HUES48 (cell line): Measurements from ENCODE around the gene SFTPB.

ENCODE experiments used
- H3K27ac ChIP-seq: one replicate; pipeline ENCODE4 v1.7.0; 2013; ENCODE audit warnings: low read depth, low read length, inconsistent platforms
- H3K27me3 ChIP-seq: 2 replicates; pipeline ENCODE4 v1.6.1; 2013; ENCODE audit warnings: mild to moderate bottlenecking, low read length; ENCODE audit not compliant: control insufficient read depth, insufficient read depth
- H3K36me3 ChIP-seq: 2 replicates; pipeline ENCODE4 v1.6.1; 2013; ENCODE audit warnings: low read length; ENCODE audit not compliant: control insufficient read depth, insufficient read depth
- H3K4me1 ChIP-seq: 2 replicates; pipeline ENCODE4 v1.6.1; 2013; ENCODE audit warnings: mild to moderate bottlenecking, low read length; ENCODE audit not compliant: control insufficient read depth, insufficient read depth
- H3K4me3 ChIP-seq: 2 replicates; pipeline ENCODE4 v1.5.1; 2013; ENCODE audit warnings: mild to moderate bottlenecking, low read depth, low read length
- H3K9ac ChIP-seq: 2 replicates; pipeline ENCODE4 v1.6.1; 2013; ENCODE audit warnings: mild to moderate bottlenecking, low read depth, low read length, moderate library complexity
- H3K9me3 ChIP-seq: 2 replicates; pipeline ENCODE4 v1.6.1; 2013; ENCODE audit warnings: low read length; ENCODE audit not compliant: control insufficient read depth, insufficient read depth

SFTPB gene

DNA sequence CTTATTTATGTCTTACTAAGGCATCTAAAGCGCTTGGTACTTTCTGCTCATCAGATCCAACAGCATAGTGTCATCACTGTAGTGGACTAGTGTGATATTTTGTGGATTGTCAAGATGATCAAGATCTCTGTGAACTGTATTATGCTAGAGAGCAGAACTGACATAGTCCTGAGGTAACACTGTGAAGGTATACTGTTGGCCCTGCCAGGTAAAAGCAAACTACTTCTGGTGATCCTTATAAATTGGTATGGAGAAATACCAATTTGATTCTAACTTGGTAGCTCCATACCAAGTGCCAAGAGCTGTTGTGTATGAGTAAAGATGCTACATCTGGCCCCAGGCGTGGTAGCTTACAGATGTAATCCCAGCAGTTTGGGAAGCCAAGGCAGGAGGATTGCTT is 15.9 kb downstream of the SFTPB start:
- Histone ChIP-seq H3K36me3 (peaks cover 74% of the 10 kb centered on the region), H3K27me3 (no peaks in the 10 kb centered on the region), H3K4me1 (0 out of 2 replicates have a peak, but pooled peaks cover 3% of the 10 kb centered on the region)

DNA sequence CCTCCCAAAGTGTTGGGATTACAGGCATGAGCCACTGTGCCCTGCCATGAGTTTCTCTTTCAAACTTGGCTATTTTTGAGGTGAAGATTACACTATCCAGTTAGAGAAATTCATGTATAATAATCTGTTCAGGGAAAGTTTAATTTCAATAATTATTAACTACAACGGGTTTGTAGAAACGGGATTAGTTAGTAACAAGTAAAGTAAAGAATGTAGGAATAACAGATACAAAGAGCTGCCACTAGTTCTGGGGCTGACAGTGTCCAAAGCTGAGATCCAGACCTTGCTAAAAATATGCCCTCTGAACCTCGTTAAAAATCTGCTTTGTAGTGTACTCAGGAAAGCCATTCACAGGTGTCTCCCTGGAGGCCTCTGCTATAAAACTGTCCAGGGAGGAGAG is 16.9 kb downstream of the SFTPB start:
- Histone ChIP-seq H3K27ac (no peak overlapping the region), H3K4me1 (0 out of 2 replicates have a peak, but pooled peaks cover 3% of the 10 kb centered on the region), H3K36me3 (peaks cover 82% of the 10 kb centered on the region), H3K9me3 (no peaks in the 10 kb centered on the region), H3K27me3 (no peaks in the 10 kb centered on the region), H3K4me3 (no peak overlapping the region), H3K9ac (no peak overlapping the region)

More for the DNA sequence above, 15.9 kb downstream of the SFTPB start:
- no peak overlapping the region for H3K27ac ChIP-seq
- H3K9me3 ChIP-seq = no peaks in the 10 kb centered on the region
- H3K9ac ChIP-seq = no peak overlapping the region
- no peak overlapping the region for H3K4me3 ChIP-seq

DNA sequence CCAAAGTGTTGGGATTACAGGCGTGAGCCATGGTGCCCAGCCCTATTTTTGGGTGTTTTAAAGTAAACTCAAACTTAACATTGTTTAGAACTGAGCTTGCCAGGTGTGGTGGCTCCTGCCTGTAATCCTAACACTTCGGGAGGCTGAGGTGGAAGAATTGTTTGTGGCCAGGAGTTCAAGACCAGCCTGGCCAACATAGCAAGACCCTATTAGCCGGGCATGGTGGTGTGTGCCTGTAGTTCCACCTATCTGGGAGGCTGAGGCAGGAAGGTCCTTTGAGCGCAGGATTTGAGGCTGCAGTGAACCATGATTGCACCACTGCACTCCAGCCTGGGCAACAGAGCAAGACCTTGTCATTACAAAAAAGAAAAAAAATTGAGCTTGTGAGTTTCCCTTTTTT is 17.5 kb downstream of the SFTPB start:
- Histone ChIP-seq H3K9me3 (no peaks in the 10 kb centered on the region), H3K4me3 (no peak overlapping the region), H3K27me3 (no peaks in the 10 kb centered on the region), H3K4me1 (0 out of 2 replicates have a peak, but pooled peaks cover 3% of the 10 kb centered on the region), H3K9ac (no peak overlapping the region), H3K27ac (no peak overlapping the region), H3K36me3 (peaks cover 82% of the 10 kb centered on the region)

DNA sequence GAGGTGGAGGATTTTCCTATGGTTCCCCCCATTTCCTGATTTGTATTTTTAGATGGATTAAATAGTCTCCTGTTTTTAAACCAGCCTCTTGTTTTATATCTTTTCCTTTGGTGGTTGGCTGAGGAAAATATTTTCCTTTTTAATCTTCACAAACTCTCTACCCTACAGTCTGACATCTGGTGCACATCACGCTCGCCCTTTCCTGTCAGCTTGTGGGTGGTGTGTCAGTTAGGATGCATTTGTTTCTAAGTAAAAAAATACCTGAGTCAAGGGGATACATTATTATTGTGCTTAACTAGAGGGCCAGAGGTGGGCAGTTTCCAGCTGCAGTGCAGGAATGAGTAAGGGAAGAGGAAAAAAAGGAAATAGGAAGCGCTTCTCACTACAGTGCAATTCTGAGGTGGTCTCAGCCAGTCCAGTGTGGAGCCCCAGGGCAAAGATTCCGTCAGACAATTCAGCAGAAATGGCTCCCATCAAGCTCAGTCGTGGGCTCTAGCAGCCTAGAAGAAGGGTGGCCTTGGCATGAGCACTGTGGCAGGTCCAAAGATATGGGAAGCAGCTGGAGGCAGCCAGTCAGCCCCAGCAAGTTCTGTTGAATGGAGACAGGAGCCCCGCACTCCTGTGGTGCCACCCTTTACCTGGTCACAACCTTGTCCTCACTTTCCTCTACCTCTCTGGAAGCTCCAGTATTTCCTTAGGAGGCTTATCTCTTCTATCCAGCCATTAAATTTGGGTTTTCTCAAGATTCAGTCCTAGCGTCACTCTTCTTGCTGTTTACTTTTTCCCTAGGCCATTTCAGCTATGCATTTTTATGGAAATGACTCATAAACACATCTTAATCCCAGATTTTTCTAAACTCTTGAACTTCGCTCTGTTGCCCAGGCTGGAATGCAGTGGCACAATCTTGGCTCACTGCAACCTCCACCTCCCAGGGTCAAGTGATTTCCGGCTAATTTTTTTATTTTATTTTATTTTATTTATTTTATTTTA is 18.5 kb downstream of the SFTPB start:
- 0 out of 2 replicates have a peak, but pooled peaks cover 3% of the 10 kb centered on the region for H3K4me1 ChIP-seq
- no peak overlapping the region for H3K4me3 ChIP-seq
- H3K9ac ChIP-seq = no peak overlapping the region
- H3K9me3 ChIP-seq = no peaks in the 10 kb centered on the region
- no peak overlapping the region for H3K27ac ChIP-seq
- H3K27me3 ChIP-seq = no peaks in the 10 kb centered on the region
- H3K36me3 ChIP-seq = peaks cover 91% of the 10 kb centered on the region

DNA sequence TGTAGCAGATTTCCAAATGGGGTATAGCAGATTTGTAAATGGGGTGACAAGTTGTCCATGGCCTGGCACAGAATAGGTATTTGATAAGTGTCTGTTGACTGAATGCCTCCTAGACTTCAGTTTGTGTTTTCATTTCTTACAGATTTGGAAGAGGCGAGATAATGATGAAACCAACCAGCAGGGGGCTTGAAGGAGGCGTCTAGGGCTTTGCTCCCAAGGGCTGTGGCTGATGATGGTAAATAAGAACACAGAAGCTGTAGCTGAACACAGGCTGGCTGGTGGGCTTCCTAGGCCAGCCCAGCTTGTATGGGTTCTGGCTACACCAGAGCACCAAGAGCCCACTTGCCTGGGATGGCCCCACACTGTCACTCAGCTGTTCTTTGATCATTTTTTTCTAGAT is 19.4 kb downstream of the SFTPB start:
- Histone ChIP-seq H3K9ac (no peak overlapping the region), H3K4me3 (no peak overlapping the region), H3K9me3 (no peaks in the 10 kb centered on the region), H3K27me3 (no peaks in the 10 kb centered on the region), H3K4me1 (no peaks in the 10 kb centered on the region), H3K36me3 (peaks cover 92% of the 10 kb centered on the region), H3K27ac (no peak overlapping the region)

DNA sequence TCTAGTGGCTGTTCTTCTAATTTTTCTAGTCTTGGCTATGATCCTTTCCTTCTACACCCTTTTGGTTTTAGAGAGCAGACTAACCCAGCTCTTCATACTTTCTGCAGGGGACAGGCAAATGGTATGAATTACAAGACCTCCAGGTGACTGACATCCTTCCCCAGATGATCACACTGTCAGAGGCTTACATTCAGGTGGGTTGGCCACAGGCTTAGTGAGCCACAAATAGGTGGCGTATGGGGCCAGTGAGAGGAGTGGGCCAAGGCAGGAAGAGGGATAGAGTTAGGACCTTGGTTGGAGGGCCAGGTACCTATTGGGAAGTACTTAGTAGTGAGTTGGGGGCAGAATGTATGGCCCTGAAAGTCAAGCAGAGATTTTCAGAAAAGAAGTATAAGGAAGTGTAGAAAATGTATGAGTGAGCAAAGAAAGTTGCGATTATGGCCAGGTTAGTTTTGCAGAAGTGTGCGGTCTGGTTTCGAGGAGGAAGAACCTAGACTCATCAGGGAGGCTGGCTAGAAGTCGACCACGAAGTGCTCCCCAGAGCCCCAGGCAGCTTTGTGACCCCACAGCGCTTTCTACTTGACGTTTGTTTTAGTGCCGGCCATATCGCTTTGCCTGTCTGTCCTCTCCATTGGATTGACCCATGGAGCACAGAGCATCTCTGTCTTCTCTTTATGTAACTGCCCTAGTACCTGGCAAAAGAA is 20.0 kb downstream of the SFTPB start:
- Histone ChIP-seq H3K9ac (no peak overlapping the region), H3K36me3 (peaks cover 94% of the 10 kb centered on the region), H3K27me3 (no peaks in the 10 kb centered on the region), H3K9me3 (no peaks in the 10 kb centered on the region), H3K4me1 (no peaks in the 10 kb centered on the region), H3K27ac (no peak overlapping the region), H3K4me3 (no peak overlapping the region)

DNA sequence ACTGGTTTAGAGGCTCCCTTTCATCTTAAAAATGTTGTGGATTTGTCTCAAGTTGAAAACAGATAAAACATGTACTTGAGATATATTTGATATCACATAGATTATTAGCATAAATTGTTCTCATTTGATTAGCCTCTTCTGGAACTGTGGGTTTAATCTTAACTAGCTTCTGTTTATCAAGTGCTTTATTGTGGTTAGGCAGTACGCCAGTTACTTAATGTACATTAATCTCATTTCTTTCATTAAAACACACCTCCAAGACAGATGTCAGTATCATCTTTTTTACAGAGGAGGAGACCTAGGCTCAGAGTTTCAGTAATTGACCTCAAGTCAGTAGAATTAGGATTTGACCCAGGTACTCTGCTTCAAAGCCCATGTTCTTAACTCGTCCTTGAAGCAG is 21.8 kb downstream of the SFTPB start:
- H3K9ac ChIP-seq = no peak overlapping the region
- no peak overlapping the region for H3K27ac ChIP-seq
- no peaks in the 10 kb centered on the region for H3K27me3 ChIP-seq
- H3K36me3 ChIP-seq = peaks cover 97% of the 10 kb centered on the region
- no peaks in the 10 kb centered on the region for H3K9me3 ChIP-seq
- H3K4me3 ChIP-seq = no peak overlapping the region
- H3K4me1 ChIP-seq = no peaks in the 10 kb centered on the region

DNA sequence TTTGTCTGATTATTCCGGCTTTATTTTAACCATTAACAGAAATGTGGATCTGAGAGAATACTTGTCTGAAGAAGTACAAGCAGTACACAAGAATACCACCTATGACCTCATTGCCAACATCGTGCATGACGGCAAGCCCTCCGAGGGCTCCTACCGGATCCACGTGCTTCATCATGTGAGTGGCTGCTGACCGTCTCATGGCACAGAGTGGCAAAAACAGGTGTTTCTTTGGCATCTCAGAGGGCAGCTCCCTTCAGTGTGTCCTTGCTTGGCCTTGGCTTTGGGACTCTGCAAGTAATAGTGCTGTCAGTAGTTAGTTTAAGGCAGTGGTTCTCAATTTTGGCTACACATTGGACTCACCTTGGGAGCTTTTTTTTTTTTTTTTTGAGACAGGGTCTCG is 23.1 kb downstream of the SFTPB start:
- no peak overlapping the region for H3K4me3 ChIP-seq
- no peak overlapping the region for H3K9ac ChIP-seq
- no peaks in the 10 kb centered on the region for H3K4me1 ChIP-seq
- H3K9me3 ChIP-seq = no peaks in the 10 kb centered on the region
- peaks cover 99% of the 10 kb centered on the region for H3K36me3 ChIP-seq
- no peaks in the 10 kb centered on the region for H3K27me3 ChIP-seq
- H3K27ac ChIP-seq = no peak overlapping the region

DNA sequence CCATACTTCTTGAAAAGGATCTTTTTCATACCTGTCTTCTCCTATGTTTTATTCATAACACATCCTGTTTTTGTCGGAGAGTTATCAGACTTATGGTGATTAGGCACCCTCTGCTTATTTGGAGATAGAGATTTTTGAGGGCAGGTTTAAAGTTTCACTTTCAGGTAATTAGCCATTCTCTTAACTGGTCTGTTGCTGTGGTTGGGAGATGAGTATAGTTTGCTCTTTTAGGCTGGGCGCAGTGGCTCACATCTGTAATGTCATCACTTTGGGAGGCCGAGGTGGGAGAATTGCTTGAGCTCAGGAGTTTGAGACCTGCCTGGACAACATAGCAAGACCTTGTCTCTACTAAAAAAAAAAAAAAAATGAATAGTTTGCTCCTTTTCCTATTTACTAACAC is 25.3 kb downstream of the SFTPB start:
- H3K4me1 ChIP-seq = no peaks in the 10 kb centered on the region

DNA sequence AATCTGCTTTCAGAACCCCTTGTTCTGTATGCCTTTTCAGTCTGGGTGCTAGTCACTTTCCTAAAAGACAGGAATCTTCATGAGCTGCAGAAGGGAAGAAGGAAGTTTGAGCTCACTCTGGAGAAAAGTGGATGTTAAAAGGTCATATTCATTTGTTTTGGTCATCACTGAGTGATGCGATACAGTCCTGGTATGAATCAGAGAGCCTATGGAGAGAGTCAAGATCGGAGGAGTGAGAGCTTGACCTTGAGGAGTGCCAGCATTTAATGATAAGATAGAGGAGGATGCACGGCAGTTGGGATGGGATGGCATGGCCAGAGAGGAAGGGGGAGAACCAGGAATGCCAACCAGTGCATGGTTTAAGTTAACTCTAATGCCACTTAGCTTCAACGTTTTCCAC is 32.4 kb downstream of the SFTPB start:
- Histone ChIP-seq H3K36me3 (peaks cover 94% of the 10 kb centered on the region), H3K27me3 (no peaks in the 10 kb centered on the region), H3K9ac (no peak overlapping the region), H3K9me3 (no peaks in the 10 kb centered on the region), H3K4me3 (no peak overlapping the region), H3K27ac (no peak overlapping the region), H3K4me1 (no peaks in the 10 kb centered on the region)

More for the DNA sequence above, 25.3 kb downstream of the SFTPB start:
- no peaks in the 10 kb centered on the region for H3K9me3 ChIP-seq
- H3K27ac ChIP-seq = no peak overlapping the region
- H3K27me3 ChIP-seq = no peaks in the 10 kb centered on the region
- H3K36me3 ChIP-seq = peaks cover 99% of the 10 kb centered on the region
- H3K9ac ChIP-seq = no peak overlapping the region
- no peak overlapping the region for H3K4me3 ChIP-seq

DNA sequence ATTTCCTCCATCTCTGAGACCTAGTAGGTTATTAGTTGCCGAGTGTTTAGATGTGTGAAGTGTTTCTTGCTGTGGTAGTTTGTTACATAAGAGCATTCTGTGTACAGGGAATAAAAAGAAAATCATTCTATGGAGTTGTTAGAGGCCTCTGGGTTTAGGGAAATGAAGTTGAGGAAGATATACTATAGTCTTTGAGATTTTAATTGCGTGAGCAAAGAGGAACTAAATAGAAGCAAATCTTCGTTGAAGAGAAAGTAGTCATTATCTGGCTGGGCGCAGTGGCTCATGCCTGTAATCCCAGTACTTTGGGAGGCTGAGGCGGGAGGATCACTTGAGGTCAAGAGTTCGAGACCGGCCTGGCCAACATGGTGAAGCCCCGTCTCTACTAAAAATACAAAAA is 33.0 kb downstream of the SFTPB start:
- H3K27ac ChIP-seq = no peak overlapping the region
- no peaks in the 10 kb centered on the region for H3K27me3 ChIP-seq
- no peak overlapping the region for H3K9ac ChIP-seq
- H3K4me1 ChIP-seq = no peaks in the 10 kb centered on the region
- no peak overlapping the region for H3K4me3 ChIP-seq
- no peaks in the 10 kb centered on the region for H3K9me3 ChIP-seq
- H3K36me3 ChIP-seq = peaks cover 94% of the 10 kb centered on the region
